Stomach (tissue), 4 donors: Measurements from ENCODE around the gene PTPRM.

Experiments
- POLR2A ChIP-seq, 4 donors: fragments of 450-650 bp; IDR thresholded peaks; one replicate each; pipeline ENCODE4 v1.6.1; 2016; ENCODE audit warnings: antibody characterized with exemption in 4 of 4, control low read depth in 2 of 4, mild to moderate bottlenecking in 1 of 4, moderate library complexity in 1 of 4
- TF ChIP-seq, protein P1 (sequence below), 7 experiments: fragments of 450-650 bp in 4 of 7; fragments of 200-600 bp in 3 of 7; sonication (generic) in 3 of 7; IDR thresholded peaks; one replicate each; pipeline ENCODE4 v1.5.1; 2016 to 2019; ENCODE audit warnings: antibody characterized with exemption in 7 of 7, control low read depth in 2 of 7, mild to moderate bottlenecking in 1 of 7

DNA sequence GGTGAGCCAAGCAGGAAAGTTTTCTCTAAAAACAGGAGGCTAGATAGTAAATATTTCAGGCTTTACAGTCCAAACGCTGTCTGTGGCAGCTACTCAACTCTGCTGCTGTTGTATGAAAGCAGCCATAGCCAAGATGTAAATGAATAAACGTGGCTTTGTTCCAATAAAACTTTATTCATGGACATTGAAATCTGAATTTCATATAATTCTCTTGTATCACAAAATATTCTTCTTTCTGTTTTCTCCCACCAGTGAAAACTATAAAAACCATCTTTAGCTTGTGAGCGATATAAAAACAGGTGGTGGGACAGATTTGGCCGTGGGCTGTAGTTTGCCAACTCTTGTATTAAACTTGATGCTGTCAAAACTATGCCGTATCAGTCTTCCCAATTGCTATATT, 333.0 kb downstream of the PTPRM start:
- TF ChIP-seq POLR2A (IDR thresholded peaks at IDR 0.05), result no peak
- TF ChIP-seq, protein P1, sequence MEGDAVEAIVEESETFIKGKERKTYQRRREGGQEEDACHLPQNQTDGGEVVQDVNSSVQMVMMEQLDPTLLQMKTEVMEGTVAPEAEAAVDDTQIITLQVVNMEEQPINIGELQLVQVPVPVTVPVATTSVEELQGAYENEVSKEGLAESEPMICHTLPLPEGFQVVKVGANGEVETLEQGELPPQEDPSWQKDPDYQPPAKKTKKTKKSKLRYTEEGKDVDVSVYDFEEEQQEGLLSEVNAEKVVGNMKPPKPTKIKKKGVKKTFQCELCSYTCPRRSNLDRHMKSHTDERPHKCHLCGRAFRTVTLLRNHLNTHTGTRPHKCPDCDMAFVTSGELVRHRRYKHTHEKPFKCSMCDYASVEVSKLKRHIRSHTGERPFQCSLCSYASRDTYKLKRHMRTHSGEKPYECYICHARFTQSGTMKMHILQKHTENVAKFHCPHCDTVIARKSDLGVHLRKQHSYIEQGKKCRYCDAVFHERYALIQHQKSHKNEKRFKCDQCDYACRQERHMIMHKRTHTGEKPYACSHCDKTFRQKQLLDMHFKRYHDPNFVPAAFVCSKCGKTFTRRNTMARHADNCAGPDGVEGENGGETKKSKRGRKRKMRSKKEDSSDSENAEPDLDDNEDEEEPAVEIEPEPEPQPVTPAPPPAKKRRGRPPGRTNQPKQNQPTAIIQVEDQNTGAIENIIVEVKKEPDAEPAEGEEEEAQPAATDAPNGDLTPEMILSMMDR (IDR thresholded peaks at IDR 0.05), result no peak
